ENCODE data around the gene ZFP1.

ZFP1 gene

GRCh38 chr16:75169899-75170405, 21.6 kb downstream of the ZFP1 start:
- H3K4me3 ChIP-seq (replicated peaks; ENCODE audit: low read depth, low read length), result no peak overlapping the region
- DNase-seq (ENCODE audit: low read depth), result no peak
- no peak for TF ChIP-seq CTCF (IDR thresholded peaks at IDR 0.05; ENCODE audit: low read length, missing control alignments)

- no peak overlapping the region for H3K4me3 ChIP-seq (replicated peaks; ENCODE audit: low read depth, low read length)
- TF ChIP-seq CTCF (IDR thresholded peaks at IDR 0.05; ENCODE audit: low read length, missing control alignments), result no peak
- DNase-seq (ENCODE audit: low read depth), result no peak
These were observed 24.3 kb downstream of the ZFP1 start for GRCh38 chr16:75172578-75172977.

- no peak for TF ChIP-seq CTCF (IDR thresholded peaks at IDR 0.05; ENCODE audit: low read length, missing control alignments)
- no peak for DNase-seq (ENCODE audit: low read depth)
- H3K4me3 ChIP-seq (replicated peaks; ENCODE audit: low read depth, low read length), result no peak overlapping the region
These were observed 26.8 kb downstream of the ZFP1 start for GRCh38 chr16:75175074-75175473.

GRCh38 chr16:75176926-75177325, 28.6 kb downstream of the ZFP1 start:
- DNase-seq (ENCODE audit: low read depth), result no peak
- no peak for TF ChIP-seq CTCF (IDR thresholded peaks at IDR 0.05; ENCODE audit: low read length, missing control alignments)
- H3K4me3 ChIP-seq (replicated peaks; ENCODE audit: low read depth, low read length), result no peak overlapping the region

GRCh38 chr16:75179208-75179607, 30.9 kb downstream of the ZFP1 start:
- no peak overlapping the region for H3K4me3 ChIP-seq (replicated peaks; ENCODE audit: low read depth, low read length)
- DNase-seq (ENCODE audit: low read depth), result no peak
- no peak for TF ChIP-seq CTCF (IDR thresholded peaks at IDR 0.05; ENCODE audit: low read length, missing control alignments)

GRCh38 chr16:75181630-75182029, 33.3 kb downstream of the ZFP1 start:
- DNase-seq (ENCODE audit: low read depth), result no peak
- TF ChIP-seq CTCF (IDR thresholded peaks at IDR 0.05; ENCODE audit: low read length, missing control alignments), result no peak
- H3K4me3 ChIP-seq (replicated peaks; ENCODE audit: low read depth, low read length), result no peak overlapping the region

- no peak for DNase-seq (ENCODE audit: low read depth)
- TF ChIP-seq CTCF (IDR thresholded peaks at IDR 0.05; ENCODE audit: low read length, missing control alignments), result no peak
These were observed 40.6 kb downstream of the ZFP1 start for GRCh38 chr16:75188832-75189477.

More at GRCh38 chr16:75188832-75189477, 40.6 kb downstream of the ZFP1 start:
- H3K4me3 ChIP-seq (replicated peaks; ENCODE audit: low read depth, low read length), result no peak overlapping the region

All from fibroblast of pulmonary artery (primary cell).